Measurements from ENCODE around the gene GRID1.

The GRID1 gene

GRCh38 chr10:86087716-86088115, 278.9 kb downstream of the GRID1 start:
- 0 out of 2 replicates have a peak, but pooled peaks cover 5% of the 10 kb centered on the region for H3K9me3 ChIP-seq (ENCODE audit: insufficient read depth, low read length)
- DNase-seq (ENCODE audit: low read depth, low spot score), result no peak
- no peak overlapping the region for H3K9ac ChIP-seq (ENCODE audit: insufficient read length, low read depth)
- H3K27me3 ChIP-seq (ENCODE audit: insufficient read depth, insufficient read length), result no peaks in the 10 kb centered on the region
- peaks cover 5% of the 10 kb centered on the region for H3K4me1 ChIP-seq (ENCODE audit: insufficient read depth, insufficient read length)
- TF ChIP-seq SUZ12 (IDR thresholded peaks at IDR 0.05; ENCODE audit: extremely low read depth, insufficient read depth, insufficient read length) (no peak), ZNF274 (IDR thresholded peaks at IDR 0.05; ENCODE audit: low read depth, low read length) (no peak), YY1 (IDR thresholded peaks at IDR 0.05; ENCODE audit: insufficient read depth, insufficient read length) (no peak)
- no peak overlapping the region for H3K4me3 ChIP-seq (ENCODE audit: insufficient read length, low read depth)
- H3K36me3 ChIP-seq (ENCODE audit: insufficient read depth, insufficient read length, low read length), result no peaks in the 10 kb centered on the region

- H3K36me3 ChIP-seq (ENCODE audit: insufficient read depth, insufficient read length, low read length), result no peaks in the 10 kb centered on the region
- no peak overlapping the region for H3K9ac ChIP-seq (ENCODE audit: insufficient read length, low read depth)
- 0 out of 2 replicates have a peak, but pooled peaks cover 5% of the 10 kb centered on the region for H3K9me3 ChIP-seq (ENCODE audit: insufficient read depth, low read length)
- H3K4me3 ChIP-seq (ENCODE audit: insufficient read length, low read depth), result no peak overlapping the region
- H3K27me3 ChIP-seq (ENCODE audit: insufficient read depth, insufficient read length), result no peaks in the 10 kb centered on the region
- no peak for DNase-seq (ENCODE audit: low read depth, low spot score)
- peaks cover 5% of the 10 kb centered on the region for H3K4me1 ChIP-seq (ENCODE audit: insufficient read depth, insufficient read length)
- TF ChIP-seq ZNF274 (IDR thresholded peaks at IDR 0.05; ENCODE audit: low read depth, low read length) (no peak), SUZ12 (IDR thresholded peaks at IDR 0.05; ENCODE audit: extremely low read depth, insufficient read depth, insufficient read length) (no peak), YY1 (IDR thresholded peaks at IDR 0.05; ENCODE audit: insufficient read depth, insufficient read length) (no peak)
Measured at GRCh38 chr10:86086418-86086817, 280.2 kb downstream of the GRID1 start.

- no peak for TF ChIP-seq ZNF274 (IDR thresholded peaks at IDR 0.05; ENCODE audit: low read depth, low read length)
- TF ChIP-seq YY1 (IDR thresholded peaks at IDR 0.05; ENCODE audit: insufficient read depth, insufficient read length), result no peak
- no peak for TF ChIP-seq SUZ12 (IDR thresholded peaks at IDR 0.05; ENCODE audit: extremely low read depth, insufficient read depth, insufficient read length)
- DNase-seq (ENCODE audit: low read depth, low spot score), result no peak
- no peak overlapping the region for H3K9ac ChIP-seq (ENCODE audit: insufficient read length, low read depth)
- H3K4me3 ChIP-seq (ENCODE audit: insufficient read length, low read depth), result no peak overlapping the region
- 0 out of 2 replicates have a peak, but pooled peaks cover 5% of the 10 kb centered on the region for H3K9me3 ChIP-seq (ENCODE audit: insufficient read depth, low read length)
- no peaks in the 10 kb centered on the region for H3K36me3 ChIP-seq (ENCODE audit: insufficient read depth, insufficient read length, low read length)
- H3K27me3 ChIP-seq (ENCODE audit: insufficient read depth, insufficient read length), result no peaks in the 10 kb centered on the region
- peaks cover 2% of the 10 kb centered on the region for H3K4me1 ChIP-seq (ENCODE audit: insufficient read depth, insufficient read length)
Measured at GRCh38 chr10:86085686-86086085, 280.9 kb downstream of the GRID1 start.

- H3K4me1 ChIP-seq (ENCODE audit: insufficient read depth, insufficient read length), result peaks cover 2% of the 10 kb centered on the region
- DNase-seq (ENCODE audit: low read depth, low spot score), result no peak
- TF ChIP-seq ZNF274 (IDR thresholded peaks at IDR 0.05; ENCODE audit: low read depth, low read length), result no peak
- TF ChIP-seq SUZ12 (IDR thresholded peaks at IDR 0.05; ENCODE audit: extremely low read depth, insufficient read depth, insufficient read length), result no peak
- no peak for TF ChIP-seq YY1 (IDR thresholded peaks at IDR 0.05; ENCODE audit: insufficient read depth, insufficient read length)
- no peak overlapping the region for H3K4me3 ChIP-seq (ENCODE audit: insufficient read length, low read depth)
- no peak overlapping the region for H3K9ac ChIP-seq (ENCODE audit: insufficient read length, low read depth)
- 0 out of 2 replicates have a peak, but pooled peaks cover 5% of the 10 kb centered on the region for H3K9me3 ChIP-seq (ENCODE audit: insufficient read depth, low read length)
- H3K36me3 ChIP-seq (ENCODE audit: insufficient read depth, insufficient read length, low read length), result no peaks in the 10 kb centered on the region
- no peaks in the 10 kb centered on the region for H3K27me3 ChIP-seq (ENCODE audit: insufficient read depth, insufficient read length)
Measured at GRCh38 chr10:86085136-86085535, 281.5 kb downstream of the GRID1 start.

GRCh38 chr10:86084585-86084984, 282.0 kb downstream of the GRID1 start:
- H3K9ac ChIP-seq (ENCODE audit: insufficient read length, low read depth), result no peak overlapping the region
- DNase-seq (ENCODE audit: low read depth, low spot score), result no peak
- TF ChIP-seq ZNF274 (IDR thresholded peaks at IDR 0.05; ENCODE audit: low read depth, low read length), result no peak
- TF ChIP-seq SUZ12 (IDR thresholded peaks at IDR 0.05; ENCODE audit: extremely low read depth, insufficient read depth, insufficient read length), result no peak
- no peak for TF ChIP-seq YY1 (IDR thresholded peaks at IDR 0.05; ENCODE audit: insufficient read depth, insufficient read length)
- no peak overlapping the region for H3K4me3 ChIP-seq (ENCODE audit: insufficient read length, low read depth)
- H3K36me3 ChIP-seq (ENCODE audit: insufficient read depth, insufficient read length, low read length), result no peaks in the 10 kb centered on the region
- H3K27me3 ChIP-seq (ENCODE audit: insufficient read depth, insufficient read length), result no peaks in the 10 kb centered on the region
- H3K4me1 ChIP-seq (ENCODE audit: insufficient read depth, insufficient read length), result peaks cover 2% of the 10 kb centered on the region
- 0 out of 2 replicates have a peak, but pooled peaks cover 5% of the 10 kb centered on the region for H3K9me3 ChIP-seq (ENCODE audit: insufficient read depth, low read length)

GRCh38 chr10:86083664-86084175, 282.9 kb downstream of the GRID1 start:
- Histone ChIP-seq H3K36me3 (ENCODE audit: insufficient read depth, insufficient read length, low read length) (no peaks in the 10 kb centered on the region), H3K9me3 (ENCODE audit: insufficient read depth, low read length) (0 out of 2 replicates have a peak, but pooled peaks cover 5% of the 10 kb centered on the region), H3K4me1 (ENCODE audit: insufficient read depth, insufficient read length) (peaks cover 4% of the 10 kb centered on the region), H3K27me3 (ENCODE audit: insufficient read depth, insufficient read length) (no peaks in the 10 kb centered on the region), H3K9ac (ENCODE audit: insufficient read length, low read depth) (no peak overlapping the region), H3K4me3 (ENCODE audit: insufficient read length, low read depth) (no peak overlapping the region)
- DNase-seq (ENCODE audit: low read depth, low spot score), result no peak
- TF ChIP-seq SUZ12 (IDR thresholded peaks at IDR 0.05; ENCODE audit: extremely low read depth, insufficient read depth, insufficient read length) (no peak), YY1 (IDR thresholded peaks at IDR 0.05; ENCODE audit: insufficient read depth, insufficient read length) (no peak), ZNF274 (IDR thresholded peaks at IDR 0.05; ENCODE audit: low read depth, low read length) (no peak)

- Histone ChIP-seq H3K4me1 (ENCODE audit: insufficient read depth, insufficient read length) (peaks cover 9% of the 10 kb centered on the region), H3K27me3 (ENCODE audit: insufficient read depth, insufficient read length) (no peaks in the 10 kb centered on the region), H3K4me3 (ENCODE audit: insufficient read length, low read depth) (no peak overlapping the region), H3K9me3 (ENCODE audit: insufficient read depth, low read length) (0 out of 2 replicates have a peak, but pooled peaks cover 5% of the 10 kb centered on the region), H3K36me3 (ENCODE audit: insufficient read depth, insufficient read length, low read length) (no peaks in the 10 kb centered on the region), H3K9ac (ENCODE audit: insufficient read length, low read depth) (no peak overlapping the region)
- no peak for TF ChIP-seq ZNF274 (IDR thresholded peaks at IDR 0.05; ENCODE audit: low read depth, low read length)
- TF ChIP-seq YY1 (IDR thresholded peaks at IDR 0.05; ENCODE audit: insufficient read depth, insufficient read length), result no peak
- TF ChIP-seq SUZ12 (IDR thresholded peaks at IDR 0.05; ENCODE audit: extremely low read depth, insufficient read depth, insufficient read length), result no peak
- DNase-seq (ENCODE audit: low read depth, low spot score), result no peak
Measured at GRCh38 chr10:86083206-86083605, 283.4 kb downstream of the GRID1 start.
